ENCODE measurements around the gene XPR1. TPM values are rescaled to one million over a fixed set of nuclear protein-coding genes. Genes with fewer than 3 reads are reported as not detected.

The XPR1 gene
- total and polyA plus RNA-seq, 9 donors = 5.7 to 34.1 (median 17.3) TPM

DNA sequence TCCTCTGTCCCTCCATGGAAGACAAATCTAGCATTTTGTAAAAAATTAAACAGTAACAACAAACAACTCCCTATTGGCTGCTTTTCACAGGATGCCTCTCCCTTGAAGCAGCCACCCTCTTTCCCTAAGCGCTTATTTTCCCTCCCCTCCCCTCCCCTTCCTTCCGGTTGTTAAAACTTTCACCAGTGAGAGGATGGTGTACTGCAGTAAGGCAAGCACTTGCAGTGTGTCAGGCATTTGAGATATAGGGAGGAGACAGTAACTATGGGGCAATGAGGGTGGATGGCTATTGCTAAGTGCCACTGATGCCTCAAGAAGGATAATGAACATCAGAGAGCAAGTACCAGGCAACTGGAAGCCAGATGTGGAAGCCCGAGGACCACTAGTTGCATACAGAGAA, 261.8 kb downstream of the XPR1 start:
- 66 to 72% (median 68%) methylated on average over 3 of the region's 3 CpGs for WGBS, 3 donors

DNA sequence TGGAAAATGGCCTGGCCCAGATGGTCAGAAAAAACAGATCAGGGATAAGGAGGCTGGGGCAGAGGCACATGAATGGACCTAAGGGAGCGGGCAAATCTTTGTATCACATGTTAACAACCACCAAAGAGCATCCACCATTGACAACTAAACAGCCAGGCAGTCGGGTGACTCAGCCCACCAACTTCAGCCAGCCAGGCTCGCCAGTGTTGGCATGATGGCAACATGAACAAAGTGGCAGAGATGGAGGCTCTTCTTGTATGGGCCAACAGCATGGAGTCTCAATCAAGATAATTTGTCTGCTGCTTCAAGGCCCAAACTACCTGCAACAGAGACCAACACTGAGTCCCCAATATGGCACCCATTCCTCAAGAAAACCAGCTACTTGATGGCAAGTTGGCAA, 264.3 kb downstream of the XPR1 start:
- WGBS, 3 donors = 93 to 98% (median 95%) methylated on average over 3 of the region's 3 CpGs

More for the DNA sequence above, 261.8 kb downstream of the XPR1 start:
- Histone ChIP-seq H3K27ac (no peak overlapping the region), H3K4me3 (no peak overlapping the region), H3K9me3 (no peaks in the 10 kb centered on the region), H3K4me1 (ENCODE audit: insufficient read depth) (peaks cover 2% of the 10 kb centered on the region), H3K36me3 (no peaks in the 10 kb centered on the region), H3K27me3 (no peaks in the 10 kb centered on the region)
- no peak for DNase-seq
- TF ChIP-seq, protein P1, sequence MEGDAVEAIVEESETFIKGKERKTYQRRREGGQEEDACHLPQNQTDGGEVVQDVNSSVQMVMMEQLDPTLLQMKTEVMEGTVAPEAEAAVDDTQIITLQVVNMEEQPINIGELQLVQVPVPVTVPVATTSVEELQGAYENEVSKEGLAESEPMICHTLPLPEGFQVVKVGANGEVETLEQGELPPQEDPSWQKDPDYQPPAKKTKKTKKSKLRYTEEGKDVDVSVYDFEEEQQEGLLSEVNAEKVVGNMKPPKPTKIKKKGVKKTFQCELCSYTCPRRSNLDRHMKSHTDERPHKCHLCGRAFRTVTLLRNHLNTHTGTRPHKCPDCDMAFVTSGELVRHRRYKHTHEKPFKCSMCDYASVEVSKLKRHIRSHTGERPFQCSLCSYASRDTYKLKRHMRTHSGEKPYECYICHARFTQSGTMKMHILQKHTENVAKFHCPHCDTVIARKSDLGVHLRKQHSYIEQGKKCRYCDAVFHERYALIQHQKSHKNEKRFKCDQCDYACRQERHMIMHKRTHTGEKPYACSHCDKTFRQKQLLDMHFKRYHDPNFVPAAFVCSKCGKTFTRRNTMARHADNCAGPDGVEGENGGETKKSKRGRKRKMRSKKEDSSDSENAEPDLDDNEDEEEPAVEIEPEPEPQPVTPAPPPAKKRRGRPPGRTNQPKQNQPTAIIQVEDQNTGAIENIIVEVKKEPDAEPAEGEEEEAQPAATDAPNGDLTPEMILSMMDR (IDR thresholded peaks at IDR 0.05) = no peak
- no peak for TF ChIP-seq EP300 (IDR thresholded peaks at IDR 0.05)
- TF ChIP-seq POLR2A (IDR thresholded peaks at IDR 0.05) = no peak
- intact Hi-C loops (cut with DNase I) = no loop called here

DNA sequence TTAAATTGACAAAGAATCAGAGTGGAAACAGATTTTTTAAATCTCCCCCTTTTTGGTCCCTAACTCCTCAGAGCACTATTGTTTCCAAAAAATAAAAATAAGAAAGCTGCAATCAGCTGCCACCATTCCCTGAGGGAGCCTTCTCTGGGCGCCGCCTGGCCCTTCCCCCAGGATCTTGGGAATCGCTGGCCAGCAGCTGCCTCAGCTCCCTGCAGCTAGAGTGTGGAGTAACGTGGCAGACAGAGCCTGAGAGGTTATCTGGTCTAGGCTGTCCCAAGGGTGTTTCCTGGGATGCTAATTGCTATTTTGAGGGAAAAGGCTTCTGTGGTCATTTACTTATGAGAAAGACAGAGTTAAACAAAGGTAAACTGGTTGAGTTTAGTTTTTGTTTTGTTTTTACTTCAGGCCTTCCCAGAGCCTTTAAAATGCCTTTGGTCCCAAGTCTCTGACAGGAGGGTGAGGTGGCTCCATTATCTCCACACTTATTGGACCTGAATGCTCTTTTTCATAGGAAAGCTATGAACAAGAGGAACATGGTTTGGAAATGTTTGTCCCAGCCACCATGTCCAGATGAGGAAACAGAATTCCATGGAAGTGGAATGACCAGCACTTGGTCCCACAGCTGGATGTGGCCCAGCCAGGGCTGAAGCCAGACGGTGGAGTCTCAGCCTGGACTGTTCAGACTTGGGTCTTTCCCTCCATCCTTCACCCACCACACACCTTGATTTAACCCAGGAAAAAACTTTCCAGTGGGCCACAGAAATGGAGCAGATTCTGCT, 266.8 kb downstream of the XPR1 start:
- Histone ChIP-seq H3K4me1 (ENCODE audit: insufficient read depth) (peaks cover 2% of the 10 kb centered on the region), H3K4me3 (no peak overlapping the region), H3K27me3 (no peaks in the 10 kb centered on the region), H3K27ac (no peak overlapping the region), H3K9me3 (no peaks in the 10 kb centered on the region), H3K36me3 (no peaks in the 10 kb centered on the region)
- no peak for DNase-seq
- WGBS, 3 donors = 22 to 33% (median 22%) methylated on average over 5 of the region's 5 CpGs
- no peak for TF ChIP-seq POLR2A (IDR thresholded peaks at IDR 0.05)
- TF ChIP-seq EP300 (IDR thresholded peaks at IDR 0.05) = no peak
- TF ChIP-seq, protein P1 (IDR thresholded peaks at IDR 0.05) = no peak
- intact Hi-C loops (cut with DNase I) = no loop called here

More for the DNA sequence above, 264.3 kb downstream of the XPR1 start:
- no peaks in the 10 kb centered on the region for H3K27me3 ChIP-seq
- no peaks in the 10 kb centered on the region for H3K9me3 ChIP-seq
- H3K4me1 ChIP-seq (ENCODE audit: insufficient read depth) = peaks cover 2% of the 10 kb centered on the region
- intact Hi-C loops (cut with DNase I) = no loop called here
- no peaks in the 10 kb centered on the region for H3K36me3 ChIP-seq
- TF ChIP-seq EP300 (IDR thresholded peaks at IDR 0.05) (no peak), POLR2A (IDR thresholded peaks at IDR 0.05) (no peak)
- TF ChIP-seq, protein P1 (IDR thresholded peaks at IDR 0.05) = no peak
- no peak overlapping the region for H3K4me3 ChIP-seq
- no peak for DNase-seq
- H3K27ac ChIP-seq = no peak overlapping the region

DNA sequence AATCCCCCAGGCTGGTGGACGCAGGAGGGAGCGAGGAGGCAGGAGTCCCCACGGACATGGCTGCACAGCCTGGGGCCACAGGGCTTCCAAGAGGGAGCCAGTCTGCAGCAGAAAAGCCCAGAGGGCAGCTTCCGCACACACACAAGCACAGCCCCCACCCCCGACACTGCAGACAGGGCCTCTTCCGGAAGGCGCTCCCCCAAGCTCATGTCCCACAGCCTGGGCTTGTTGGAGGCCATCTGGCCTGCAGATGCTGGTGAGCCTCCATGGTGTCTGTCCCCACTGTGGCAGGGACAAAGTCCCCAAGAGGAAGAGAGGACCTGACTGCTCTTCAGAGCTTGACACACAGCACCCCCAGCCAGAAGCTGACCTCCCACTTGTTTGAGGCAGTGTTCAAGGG, 267.4 kb downstream of the XPR1 start:
- intact Hi-C loops (cut with DNase I) = no loop called here
- no peak for DNase-seq
- Histone ChIP-seq H3K4me1 (ENCODE audit: insufficient read depth) (peaks cover 2% of the 10 kb centered on the region), H3K9me3 (no peaks in the 10 kb centered on the region), H3K27ac (no peak overlapping the region), H3K27me3 (no peaks in the 10 kb centered on the region), H3K36me3 (no peaks in the 10 kb centered on the region), H3K4me3 (no peak overlapping the region)
- WGBS, 3 donors = 80 to 94% (median 90%) methylated on average over 7 of the region's 7 CpGs
- TF ChIP-seq POLR2A (IDR thresholded peaks at IDR 0.05) (no peak), EP300 (IDR thresholded peaks at IDR 0.05) (no peak)
- TF ChIP-seq, protein P1 (IDR thresholded peaks at IDR 0.05) = no peak
